LoVo (cell line): ENCODE results near the gene PRKN.
A peak's percentile ranks its signal among the peaks of the same experiment; 100 is the strongest.

Experiments used
- DNase-seq: peaks from one replicate; pipeline ENCODE4 v3.0.0-alpha.2; 2016; ENCODE audit warnings: low spot score

The PRKN gene

GRCh38 chr6:161412795-161413194 is 1314.8 kb downstream of the PRKN start:
- no peak for DNase-seq

DNA sequence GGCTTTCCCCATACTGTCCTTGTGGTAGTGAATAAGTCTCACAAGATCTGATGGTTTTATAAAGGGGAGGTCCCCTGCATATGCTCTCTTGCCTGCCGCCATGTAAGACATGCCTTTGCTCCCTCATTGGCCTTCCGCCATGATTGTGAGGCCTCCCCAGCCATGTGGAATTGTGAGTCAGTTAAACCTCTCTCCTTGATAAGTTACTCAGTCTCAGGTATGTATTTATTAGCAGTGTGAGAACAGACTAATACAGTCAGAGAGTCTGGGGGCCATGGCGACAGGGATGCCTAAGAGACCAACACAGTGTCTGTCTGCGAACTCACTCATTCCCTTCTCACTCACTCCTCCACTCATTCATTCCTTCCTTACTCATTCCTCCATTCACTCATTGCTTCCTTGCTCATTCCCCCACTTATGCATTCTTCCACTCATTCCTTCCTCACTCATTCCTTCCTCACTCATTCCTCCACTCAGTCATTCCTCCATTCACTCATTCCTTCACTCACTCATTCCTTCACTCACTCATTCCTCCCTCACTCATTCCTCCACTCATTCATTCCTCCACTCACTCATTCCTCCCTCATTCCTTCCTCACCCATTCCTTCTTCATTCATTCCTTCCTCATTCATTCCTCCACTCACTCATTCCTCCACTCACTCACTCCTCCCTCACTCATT is 1316.2 kb downstream of the PRKN start:
- DNase-seq = no peak

- no peak for DNase-seq
These were observed 1316.8 kb downstream of the PRKN start for GRCh38 chr6:161410736-161411135.

DNA sequence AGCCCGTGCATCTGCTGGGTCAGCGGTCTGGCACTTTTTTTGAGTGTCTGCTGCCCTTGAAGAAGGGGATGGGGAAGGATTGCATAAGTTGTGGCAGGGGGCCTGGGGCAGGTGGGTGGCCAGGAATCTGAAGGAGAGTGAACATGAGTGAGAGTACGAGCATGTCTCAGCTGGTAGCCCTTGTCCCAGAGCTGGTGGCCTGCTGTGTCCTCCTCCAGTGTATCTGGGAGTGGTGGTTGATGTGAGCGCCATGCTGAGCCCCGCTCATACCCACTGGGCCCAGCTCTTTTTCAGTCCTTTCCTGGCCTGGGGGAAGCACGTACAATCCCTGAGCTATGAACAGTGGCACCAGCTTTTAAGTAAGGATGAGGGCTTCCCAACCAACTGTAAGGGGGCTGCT is 1317.5 kb downstream of the PRKN start:
- no peak for DNase-seq

- no peak for DNase-seq
These were observed 1318.2 kb downstream of the PRKN start for GRCh38 chr6:161409353-161409752.

GRCh38 chr6:161408041-161408440 is 1319.5 kb downstream of the PRKN start:
- no peak for DNase-seq

DNA sequence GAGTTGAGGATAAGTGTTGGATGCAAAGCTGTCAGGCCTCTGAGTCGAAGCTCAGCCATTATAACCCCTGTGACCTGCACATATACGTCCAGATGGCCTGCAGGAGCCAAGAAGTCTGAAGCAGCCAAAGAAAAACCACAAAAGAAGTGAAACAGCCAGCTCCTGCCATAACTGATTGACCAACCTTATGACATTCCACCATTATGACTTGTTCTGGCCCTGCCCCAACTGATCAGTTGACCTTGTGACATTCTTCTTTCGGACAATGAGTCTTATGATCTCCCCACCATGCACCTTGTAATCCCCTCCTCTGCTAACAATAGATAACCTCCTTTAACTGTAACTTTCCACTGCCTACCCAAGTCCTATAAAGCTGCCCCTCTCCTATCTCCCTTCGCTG is 1320.0 kb downstream of the PRKN start:
- DNase-seq = no peak

- no peak for DNase-seq
These were observed 1320.5 kb downstream of the PRKN start for GRCh38 chr6:161407115-161407514.

DNA sequence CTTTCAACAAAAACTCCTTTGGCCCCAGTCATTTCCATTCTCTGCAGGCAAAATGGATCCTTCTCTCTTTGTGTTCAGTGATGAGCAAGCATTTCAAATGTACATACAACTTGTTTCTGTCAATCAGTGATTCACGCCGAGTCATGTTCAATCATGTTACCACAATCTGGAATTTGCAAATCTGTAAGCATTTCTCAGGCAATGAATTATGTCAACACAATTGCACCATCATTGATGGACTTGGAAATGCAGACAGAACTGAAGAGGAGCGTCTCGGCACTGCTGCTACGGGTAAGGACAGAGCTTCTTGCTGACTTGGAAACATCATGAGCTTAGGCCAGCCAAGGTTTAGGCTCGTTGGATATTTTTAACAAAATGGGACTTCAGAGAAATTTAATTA is 1320.9 kb downstream of the PRKN start:
- no peak for DNase-seq

GRCh38 chr6:161405418-161405817 is 1322.1 kb downstream of the PRKN start:
- DNase-seq = no peak

- DNase-seq = no peak
These were observed 1323.8 kb downstream of the PRKN start for GRCh38 chr6:161403717-161404116.

DNA sequence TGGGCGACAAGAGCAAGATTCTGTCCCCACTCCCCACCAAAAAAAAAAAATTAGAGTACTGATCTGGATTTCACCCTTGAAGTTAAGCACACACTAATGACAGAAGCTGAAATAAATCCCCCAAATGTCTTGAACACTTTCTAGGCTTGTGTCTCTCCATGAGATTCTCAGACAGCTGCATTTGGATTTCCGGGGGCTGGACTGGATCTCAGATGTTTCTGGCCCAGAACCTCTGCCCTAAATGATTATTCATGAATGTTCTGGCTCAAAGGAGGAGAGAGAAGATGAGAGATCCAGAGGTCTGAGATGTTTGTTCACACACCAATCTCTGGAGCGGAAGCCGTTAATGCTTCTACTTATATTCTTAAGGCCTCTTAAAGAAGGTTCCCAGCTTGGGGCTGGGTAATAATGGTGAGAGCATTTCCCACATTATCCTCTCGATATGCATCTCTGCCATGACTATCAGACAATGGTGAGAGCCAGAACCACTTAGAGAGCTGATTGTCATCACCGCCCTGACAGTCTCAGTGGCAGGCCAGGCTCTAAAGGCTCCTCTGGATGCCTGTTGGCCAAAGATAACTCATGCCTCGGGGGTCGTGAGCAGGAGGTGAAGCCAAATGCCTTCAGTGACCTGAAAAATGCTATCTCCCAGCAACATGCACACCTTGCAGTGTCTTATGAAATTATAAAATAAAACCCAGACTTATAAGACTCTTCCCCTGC is 1325.8 kb downstream of the PRKN start:
- DNase-seq = no peak

DNA sequence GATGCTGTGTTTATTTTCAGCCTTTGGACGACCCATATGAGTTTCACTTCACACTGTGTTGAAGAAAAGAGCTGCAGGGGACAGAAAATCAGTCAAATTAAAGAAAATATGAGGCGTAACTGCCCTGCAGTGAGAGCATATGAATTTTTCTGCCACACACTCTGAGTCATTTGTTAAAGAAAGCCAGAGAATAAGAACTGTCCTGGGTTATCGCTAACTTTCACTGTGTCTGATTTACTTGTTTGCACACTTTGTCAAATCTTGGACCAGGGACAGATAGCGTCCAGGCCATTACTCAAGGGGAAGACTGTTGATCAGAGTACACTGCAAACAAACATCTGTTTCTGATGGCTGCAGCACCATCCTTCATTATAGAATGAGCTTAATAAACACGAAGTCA is 1326.9 kb downstream of the PRKN start:
- no peak for DNase-seq

DNA sequence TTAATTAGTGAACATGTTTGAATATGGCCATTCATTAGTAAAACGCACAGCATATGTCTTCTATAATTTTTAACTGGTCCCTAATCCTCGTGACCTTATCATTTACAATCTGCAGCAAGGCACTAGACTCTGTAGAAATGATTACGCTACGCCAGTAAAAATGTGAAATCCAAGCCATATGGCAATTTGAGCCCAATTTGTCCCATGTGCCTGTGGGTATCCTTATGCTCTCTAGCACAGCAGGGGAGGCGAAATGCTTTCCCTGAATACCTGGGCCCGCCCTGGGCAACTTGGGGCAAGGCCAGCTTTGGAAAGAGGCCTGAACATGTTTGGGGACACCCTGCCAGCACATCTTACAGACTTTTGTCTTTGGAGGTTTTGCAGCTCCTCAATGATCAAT is 1331.0 kb downstream of the PRKN start:
- no peak for DNase-seq

DNA sequence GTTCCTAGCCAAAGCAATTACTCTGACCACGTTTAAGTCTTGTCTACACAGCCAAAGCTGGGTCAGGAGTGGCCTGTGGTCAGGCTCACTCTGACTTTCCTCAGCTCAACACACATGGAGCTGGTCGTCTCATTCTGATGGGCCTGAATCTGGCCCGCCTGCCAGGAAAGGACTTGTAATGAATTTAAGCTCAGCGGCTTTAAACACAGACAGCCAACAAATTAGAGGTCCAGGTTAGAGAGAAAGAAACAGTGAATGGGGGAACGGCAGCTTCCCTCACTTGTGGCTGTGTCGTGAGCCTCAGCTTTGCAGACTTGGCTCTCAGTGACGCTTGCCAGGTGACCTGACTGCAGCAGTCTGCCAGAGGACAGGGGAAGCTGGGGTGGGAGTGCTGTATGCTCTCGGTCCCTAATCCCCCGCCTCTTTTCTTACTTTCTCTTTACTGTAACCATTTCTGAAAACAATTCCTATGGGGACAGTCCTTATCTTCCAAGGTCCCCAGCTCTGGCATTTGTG is 1331.8 kb downstream of the PRKN start:
- DNase-seq = no peak

DNA sequence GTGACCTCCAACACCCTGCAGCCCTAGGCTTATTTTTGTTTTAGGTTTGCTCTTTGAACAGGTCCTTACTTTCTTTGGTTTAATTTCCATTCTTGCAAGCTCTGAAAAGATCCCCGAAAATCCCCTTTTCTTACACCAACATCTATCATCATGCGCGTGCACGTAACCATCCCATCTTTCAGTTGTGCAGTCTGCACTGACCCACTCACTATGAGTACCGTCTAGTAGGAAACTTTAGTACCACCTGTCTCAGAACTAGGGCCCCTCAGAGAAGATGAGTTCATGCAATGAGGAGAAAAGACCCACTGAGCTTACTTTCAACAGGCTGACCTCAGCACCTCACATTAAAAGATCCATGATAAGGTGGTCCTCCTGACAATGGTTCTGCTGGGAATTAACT is 1333.1 kb downstream of the PRKN start:
- no peak for DNase-seq

- peak; percentile 70 for DNase-seq
These were observed 1333.7 kb downstream of the PRKN start for GRCh38 chr6:161393839-161394364.

- no peak for DNase-seq
These were observed 1334.3 kb downstream of the PRKN start for GRCh38 chr6:161393292-161393691.

GRCh38 chr6:161389756-161390155 is 1337.8 kb downstream of the PRKN start:
- DNase-seq = no peak

DNA sequence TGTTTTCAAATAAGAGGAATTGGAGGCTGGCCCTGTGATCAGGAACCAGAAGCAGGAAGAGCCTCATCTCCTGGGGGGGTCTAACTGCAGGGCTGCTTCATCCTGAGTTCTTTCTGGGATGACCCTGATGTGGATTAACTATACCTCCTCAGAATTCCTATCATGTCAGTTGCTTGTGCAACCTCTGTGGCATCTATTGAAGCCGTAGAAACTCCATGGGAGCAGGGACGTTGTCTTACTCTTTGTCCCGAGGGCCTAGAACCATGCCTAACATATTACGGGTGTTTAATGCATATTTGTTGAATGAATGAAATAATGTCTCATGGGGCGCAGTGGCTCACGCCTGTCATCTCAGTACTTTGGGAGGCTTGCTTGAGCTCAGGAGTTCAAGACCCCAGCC is 1343.6 kb downstream of the PRKN start:
- DNase-seq = no peak

- DNase-seq = no peak
These were observed 1347.6 kb downstream of the PRKN start for GRCh38 chr6:161379834-161380582.

GRCh38 chr6:161378115-161378514 is 1349.5 kb downstream of the PRKN start:
- DNase-seq = no peak

DNA sequence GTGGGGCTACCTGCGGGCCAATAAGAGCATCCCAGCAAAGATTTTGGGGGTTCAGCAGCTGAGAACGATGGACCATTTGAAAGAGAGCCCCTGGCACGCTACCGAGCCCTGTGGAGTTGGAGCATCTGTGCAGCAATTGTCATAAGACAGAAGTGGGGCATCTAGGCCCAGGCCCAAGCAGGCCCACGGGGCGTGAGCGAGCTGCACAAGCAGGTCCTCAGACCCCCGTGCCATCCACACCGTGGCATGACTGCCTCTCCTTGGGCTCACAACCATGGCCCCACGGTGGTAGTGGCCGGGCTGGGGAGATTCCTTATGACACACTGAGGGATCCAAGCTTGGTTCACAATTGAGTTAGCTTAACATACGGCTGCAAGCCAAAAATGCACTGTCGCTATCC is 1350.5 kb downstream of the PRKN start:
- DNase-seq = no peak
